ENCODE results near the gene KIZ.

DNA sequence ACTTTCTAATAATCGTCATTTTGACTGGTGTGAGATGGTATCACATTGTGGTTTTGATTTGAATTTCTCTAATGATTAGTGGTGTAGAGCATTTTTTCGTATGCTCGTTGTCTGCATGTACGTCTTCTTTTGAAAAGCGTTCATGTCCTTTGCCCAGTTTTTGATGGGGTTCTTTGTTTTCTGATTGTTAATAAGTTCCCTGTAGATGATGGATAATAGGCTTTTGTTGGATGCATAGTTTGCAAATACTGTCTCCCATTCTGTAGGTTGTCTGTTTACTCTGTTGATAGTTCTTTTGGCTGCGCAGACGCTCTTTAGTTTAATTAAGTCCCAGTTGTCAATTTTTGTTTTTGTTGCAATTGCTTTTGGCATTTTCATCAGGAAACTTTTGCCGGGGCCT, 144.9 kb downstream of the KIZ start:
- no peak for TF ChIP-seq POLR2A (IDR thresholded peaks at IDR 0.05; ENCODE audit: low read length)
- no peak for TF ChIP-seq GATA1 (IDR thresholded peaks at IDR 0.05; ENCODE audit: low read depth, low read length)
